OCI-LY3 (cell line): Measurements from ENCODE around the gene SVIL.

Experiments
- CTCF ChIP-seq: fragments of 200-600, 300-600 bp; sonication (generic); IDR thresholded peaks from 2 replicates; pipeline ENCODE4 v1.5.1; 2014; ENCODE audit warnings: antibody characterized with exemption, low read length, low read depth
- EZH2phosphoT487 ChIP-seq: fragments of 200-600 bp; shearing (Covaris generic); IDR thresholded peaks from 2 replicates; pipeline ENCODE4 v1.6.1; 2018; ENCODE audit warnings: antibody characterized with exemption, mixed run types, low read depth

- TF ChIP-seq CTCF = no peak
- no peak for TF ChIP-seq EZH2phosphoT487
Observed at GRCh38 chr10:29424017-29424416, 210.8 kb downstream of the SVIL start.
